HuH-7.5 (cell line): Measurements from ENCODE around the gene ABCF2.

Experiments
- DNase-seq: peaks from one replicate; pipeline ENCODE4 v3.0.0; 2011; ENCODE audit warnings: low spot score

The ABCF2 gene

DNA sequence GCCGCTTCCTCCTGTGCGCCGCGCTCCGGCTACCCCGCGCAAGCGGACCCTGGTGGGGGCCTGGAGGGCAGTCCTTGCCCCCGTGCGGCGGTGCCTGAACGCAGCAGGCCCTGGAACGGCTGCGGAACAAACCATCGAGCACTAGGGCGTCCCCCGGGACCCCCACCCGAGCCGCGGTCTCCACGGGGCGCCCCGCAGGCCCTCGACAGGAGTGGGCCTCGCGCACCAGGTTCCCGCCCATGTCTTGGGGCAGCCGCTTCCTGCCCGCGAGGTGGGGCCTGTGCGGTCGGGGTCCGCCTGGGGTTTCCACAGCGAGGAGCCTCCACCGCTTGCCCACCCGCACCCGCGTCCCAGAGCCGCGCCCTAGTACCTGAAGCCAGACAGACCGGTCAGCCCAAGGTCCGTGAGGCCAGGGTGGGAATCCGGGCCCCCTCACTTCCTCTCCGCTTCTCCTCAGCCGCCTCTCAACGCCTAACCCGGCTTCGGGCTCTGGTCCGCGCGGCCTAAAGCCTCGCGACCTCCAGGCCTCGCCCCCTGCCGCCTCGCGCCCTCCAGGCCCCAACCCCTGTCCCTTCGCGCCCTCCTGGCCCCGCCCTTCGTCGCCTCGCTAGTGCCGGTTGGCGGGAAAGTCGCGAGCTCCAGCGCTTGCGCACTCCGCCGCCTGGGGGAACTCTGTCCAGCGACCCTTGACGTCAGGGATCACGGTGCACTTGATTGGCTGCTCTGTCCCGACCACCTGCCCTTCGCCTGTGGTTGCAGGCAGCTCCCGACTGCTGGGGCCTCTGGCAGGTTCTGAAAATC, 52.6 kb downstream of the ABCF2 start:
- no peak for DNase-seq

DNA sequence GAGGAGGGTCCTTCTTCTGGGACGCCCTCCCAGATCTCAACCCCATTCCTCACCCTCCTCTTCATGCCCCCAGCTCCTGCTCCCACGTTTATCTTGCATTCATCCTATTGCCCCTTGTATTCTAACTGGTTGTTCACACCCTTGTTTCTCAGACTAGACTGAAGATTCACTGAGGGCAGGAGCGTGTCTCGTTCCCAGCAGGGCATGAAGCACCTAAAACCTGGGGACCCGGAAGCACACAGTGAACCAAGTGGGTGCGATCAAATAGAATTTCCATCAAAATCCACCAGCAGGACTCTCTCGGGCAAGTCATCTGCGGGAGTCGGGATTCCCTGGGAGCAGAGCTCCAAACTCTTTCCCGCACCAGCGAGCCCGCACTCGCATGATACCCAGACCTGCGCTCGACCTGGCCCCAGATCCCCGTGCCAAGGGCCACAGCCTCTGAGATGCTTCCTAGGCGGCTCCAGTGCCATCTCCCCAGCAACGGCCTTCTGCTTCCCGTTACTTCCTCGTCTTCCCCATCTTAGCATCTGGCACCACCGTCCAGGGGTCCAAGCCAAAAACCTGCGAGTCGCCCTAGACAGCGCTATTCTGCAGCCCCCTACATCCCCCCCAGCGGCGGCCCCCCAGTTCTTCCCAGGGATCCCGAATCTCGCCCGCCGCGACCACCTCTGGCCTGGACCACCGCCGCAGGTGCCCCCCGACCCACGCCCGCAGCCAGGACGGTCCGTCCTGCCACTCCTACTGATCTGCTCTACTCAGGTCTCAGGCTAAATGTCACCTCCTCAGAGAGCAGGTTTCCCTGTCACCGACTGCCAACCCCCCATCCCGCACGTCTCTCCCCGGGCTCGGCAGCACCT, 53.4 kb downstream of the ABCF2 start:
- no peak for DNase-seq

DNA sequence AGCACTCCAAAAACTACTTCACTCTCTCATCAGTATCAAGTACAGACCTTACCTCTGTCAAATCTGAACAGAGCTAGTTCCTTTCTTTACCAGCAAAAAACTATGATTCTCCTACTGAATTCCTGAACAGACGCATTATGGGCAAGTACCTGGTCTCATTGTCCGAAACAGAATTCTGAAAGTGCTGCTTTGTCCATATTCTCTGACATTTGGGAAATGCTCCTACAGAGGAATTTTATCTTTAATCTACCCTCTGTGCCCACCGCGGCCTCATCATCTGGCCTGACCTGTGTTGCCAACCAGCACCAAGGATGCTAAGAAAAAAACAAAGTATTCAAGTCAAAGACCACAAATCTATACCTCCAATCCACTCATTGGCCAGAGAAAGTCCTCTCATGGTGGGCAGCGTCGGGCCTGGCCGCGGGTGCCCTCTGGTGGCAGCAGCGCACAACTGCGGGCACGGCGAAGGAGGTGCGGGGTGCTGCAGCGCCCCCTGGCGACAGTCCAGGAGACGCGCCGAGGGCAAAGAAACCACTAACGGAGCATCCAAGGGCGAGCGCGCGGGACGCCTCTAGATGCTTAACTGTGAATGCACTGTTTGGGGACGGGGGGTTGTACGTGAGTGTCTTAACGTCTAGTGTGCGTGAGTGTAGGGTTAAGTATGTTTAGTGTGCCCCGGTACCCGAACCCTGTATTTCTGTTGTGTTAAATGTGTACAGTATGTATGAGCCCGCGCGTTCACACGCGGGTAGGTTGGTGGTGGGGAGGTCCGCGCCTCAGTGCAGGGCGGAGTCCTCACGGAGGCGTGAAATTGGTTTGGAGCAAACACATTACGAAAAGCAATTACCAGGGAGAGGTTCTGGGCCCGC, 54.5 kb downstream of the ABCF2 start:
- peak; percentile 83 for DNase-seq

DNA sequence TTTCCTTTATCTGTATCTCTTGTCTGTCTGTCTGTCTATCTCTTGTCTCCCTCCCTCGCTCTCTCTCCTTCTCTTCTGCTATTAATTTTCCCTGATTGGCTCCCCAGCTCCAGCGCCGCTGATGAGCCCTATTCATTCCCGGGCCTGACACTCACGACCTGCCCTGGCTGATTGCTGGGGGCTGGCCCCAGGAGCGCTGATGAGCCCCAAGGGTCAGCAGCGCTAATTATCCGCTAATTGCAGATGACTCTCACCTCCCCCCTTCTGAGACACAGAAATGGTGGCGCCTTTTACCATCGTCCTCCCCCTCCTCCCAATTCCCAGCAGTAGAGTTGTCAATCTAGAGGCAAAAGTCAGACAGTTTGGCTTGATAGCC, 58.2 kb downstream of the ABCF2 start:
- DNase-seq, result no peak

DNA sequence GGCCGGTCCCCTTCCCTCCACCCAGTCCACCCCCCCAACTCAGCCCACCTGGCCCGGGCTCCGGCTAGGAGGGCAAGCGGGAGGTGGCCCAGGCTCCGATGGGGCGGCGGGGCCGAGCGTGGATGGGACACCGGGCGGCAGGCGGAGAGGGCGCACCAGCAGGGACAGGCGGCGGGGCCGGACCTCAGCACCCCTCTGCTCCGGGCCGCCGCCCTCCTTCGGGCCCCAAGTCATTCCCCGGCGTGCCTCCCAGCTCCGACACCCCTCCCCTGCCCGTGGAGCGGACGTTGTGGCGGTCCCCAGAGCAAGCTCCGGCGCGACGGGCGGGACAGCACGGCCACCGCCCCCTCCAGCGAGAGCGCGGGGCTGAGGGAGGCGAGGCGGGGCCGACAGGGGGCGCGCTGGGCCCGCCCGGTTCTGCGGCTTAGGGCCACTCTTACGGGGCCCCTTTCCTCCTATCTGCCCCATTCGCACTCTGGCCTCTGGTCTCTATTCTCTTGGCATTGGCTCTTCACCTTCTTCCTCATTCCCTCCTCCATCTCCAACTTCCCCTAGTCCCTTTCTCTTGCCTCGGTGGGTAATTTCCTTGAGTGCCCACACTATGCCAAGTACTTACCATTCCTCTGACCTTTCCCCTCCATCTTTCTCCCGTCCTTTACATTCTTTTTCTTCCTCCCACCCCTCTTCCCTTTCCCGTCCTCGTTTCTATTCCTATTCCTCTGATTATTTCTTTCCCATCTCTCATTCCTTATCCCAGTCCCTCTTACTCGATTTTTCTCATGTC, 58.8 kb downstream of the ABCF2 start:
- DNase-seq, result peak; percentile 85

DNA sequence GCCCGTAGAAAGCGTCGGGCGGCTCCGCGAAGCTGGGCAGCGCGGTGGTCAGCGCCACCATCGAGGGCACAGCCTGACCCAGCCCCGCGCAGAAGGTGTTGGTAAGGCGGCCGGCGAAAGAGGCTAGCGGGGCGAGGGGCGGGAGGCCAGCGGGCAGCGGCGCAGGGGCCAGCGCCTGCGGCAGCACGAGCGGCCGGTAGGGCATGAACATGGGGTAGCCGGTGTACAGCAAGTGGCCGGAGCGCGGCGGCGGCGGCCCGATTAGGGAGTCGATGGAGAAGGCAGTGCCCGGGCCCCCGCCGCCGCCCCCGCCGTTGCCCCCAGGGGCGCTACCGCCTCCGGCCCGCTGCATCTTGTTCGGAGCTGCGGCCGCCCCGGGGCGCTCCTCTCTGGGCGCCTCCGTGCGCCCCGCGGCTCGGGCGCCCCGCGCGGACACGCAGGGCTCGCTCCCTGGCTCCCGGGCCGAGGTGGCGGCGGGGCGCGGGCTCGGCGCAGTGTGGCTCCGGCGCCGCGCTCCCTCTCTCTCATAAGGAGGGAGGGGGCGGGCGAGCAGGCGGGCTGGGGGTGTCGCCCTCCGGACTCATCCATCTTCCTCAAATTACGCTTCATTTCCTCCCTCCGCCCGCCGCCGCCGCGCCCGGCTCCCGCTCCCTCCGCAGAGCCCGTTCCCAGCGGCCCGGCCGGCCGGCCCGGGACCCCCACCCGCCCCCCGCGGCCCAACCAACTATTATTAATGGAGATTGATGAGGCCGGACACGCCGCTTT, 59.6 kb downstream of the ABCF2 start, which contains the start of gene GBX1:
Gene GBX1 (minus strand): TSS at position 498 of the 765 bp plus-strand sequence. CDS start 146 bp downstream, at position 352.
- DNase-seq, result peak; percentile 65

DNA sequence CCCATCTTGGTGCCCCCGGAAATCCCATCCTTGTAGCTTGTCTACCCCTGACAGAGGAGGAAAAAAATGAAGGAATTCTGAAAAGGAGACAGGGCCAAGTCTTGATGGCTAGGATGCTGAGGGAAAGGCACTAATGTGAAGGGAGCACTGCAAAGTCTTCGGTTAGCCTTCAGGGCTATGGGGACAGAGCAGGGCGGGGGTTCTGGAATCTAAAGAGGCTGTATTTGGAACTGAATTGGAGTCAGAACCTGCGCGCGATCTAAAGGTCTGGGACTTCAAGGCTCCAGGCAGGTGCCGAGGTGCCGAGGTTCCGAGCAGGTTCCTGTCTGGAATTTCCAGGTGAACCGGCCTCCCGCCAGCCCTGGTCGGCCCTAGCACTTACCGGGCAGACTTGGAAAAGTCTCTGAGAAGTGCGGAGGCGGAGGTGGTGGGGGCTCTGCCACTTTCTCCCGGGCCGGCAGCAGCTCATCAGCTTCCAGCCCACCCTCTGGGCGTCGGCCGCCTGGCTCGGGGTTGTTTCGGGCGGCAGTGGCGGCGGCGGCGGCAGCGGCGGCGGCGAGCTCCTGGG, 60.3 kb downstream of the ABCF2 start:
- no peak for DNase-seq
